G401 (cell line): ENCODE measurements around the gene RXRB. TPM values are rescaled to one million over a fixed set of nuclear protein-coding genes. Genes with fewer than 3 reads are reported as not detected.

Experiments
- DNase-seq: peaks from one replicate; pipeline ENCODE4 v3.0.0-alpha.2; 2015; ENCODE audit warnings: low spot score
- in situ Hi-C: cut with HindIII; loops from 2 replicates; pipeline ENCODE4 v1.10.0; 2016; ENCODE audit warnings: low sequenced_read_pairs, mixed read lengths
- total RNA-seq: library from RNA; depleted of rRNA; stranded (reverse); fragments of >200 nt; shearing (Covaris generic); gene quantifications from 2 replicates; pipeline ENCODE4 v1.2.3, GENCODE V29; 2014

Gene RXRB
- total RNA-seq, 1 experiment from 2014 or later: 11.5 TPM

GRCh38 chr6:33213166-33213988, 12.9 kb upstream of the RXRB start:
- in situ Hi-C loops: no loop called here
- peak; percentile 14 for DNase-seq

- no peak for DNase-seq
- in situ Hi-C loops: no loop called here
Observed at GRCh38 chr6:33212857-33213165, 12.3 kb upstream of the RXRB start.

GRCh38 chr6:33211666-33212422, 11.4 kb upstream of the RXRB start:
- no peak for DNase-seq

GRCh38 chr6:33211136-33211535, 10.7 kb upstream of the RXRB start:
- in situ Hi-C loops: no loop called here
- no peak for DNase-seq

More at GRCh38 chr6:33211666-33212422, 11.4 kb upstream of the RXRB start:
- in situ Hi-C loops: no loop called here

GRCh38 chr6:33209856-33210255, 9.4 kb upstream of the RXRB start:
- DNase-seq: no peak
- in situ Hi-C loops: no loop called here

- DNase-seq: peak; percentile 83
- in situ Hi-C loops: no loop called here
Observed at GRCh38 chr6:33208091-33208967, 7.9 kb upstream of the RXRB start, which contains the start of gene RING1. TSS of gene RING1 (plus strand) at chr6:33208500. CDS start at chr6:33208823, 323 bp downstream.

- peak; percentile 29 for DNase-seq
- in situ Hi-C loops: no loop called here
Observed at GRCh38 chr6:33207552-33208090, 7.2 kb upstream of the RXRB start.

- in situ Hi-C loops: no loop called here
- DNase-seq: no peak
Observed at GRCh38 chr6:33206864-33207551, 6.5 kb upstream of the RXRB start.

- in situ Hi-C loops: no loop called here
- no peak for DNase-seq
Observed at GRCh38 chr6:33206027-33206863, 5.8 kb upstream of the RXRB start.

- DNase-seq: no peak
Observed at GRCh38 chr6:33205191-33206026, 4.9 kb upstream of the RXRB start.

GRCh38 chr6:33204415-33205190, 4.1 kb upstream of the RXRB start, which contains the start of gene HSD17B8:
TSS of gene HSD17B8 (plus strand) at chr6:33204655. CDS start at chr6:33204669, 14 bp downstream.
- in situ Hi-C loops: no loop called here
- peak; percentile 93 for DNase-seq

More at GRCh38 chr6:33205191-33206026, 4.9 kb upstream of the RXRB start:
- in situ Hi-C loops: no loop called here

GRCh38 chr6:33204165-33204414, 3.6 kb upstream of the RXRB start:
- no peak for DNase-seq
- in situ Hi-C loops: no loop called here

- in situ Hi-C loops: no loop called here
- DNase-seq: no peak
Observed at GRCh38 chr6:33203443-33204164, 3.1 kb upstream of the RXRB start.

GRCh38 chr6:33202799-33203198, 2.3 kb upstream of the RXRB start:
- no peak for DNase-seq
- in situ Hi-C loops: no loop called here

GRCh38 chr6:33201935-33202334, 1.5 kb upstream of the RXRB start:
- DNase-seq: no peak

GRCh38 chr6:33201147-33201545, 681 bp upstream of the RXRB start:
- DNase-seq: no peak
- in situ Hi-C loops: no loop called here

More at GRCh38 chr6:33201935-33202334, 1.5 kb upstream of the RXRB start:
- in situ Hi-C loops: no loop called here
